NT2/D1 (cell line): ENCODE measurements around the gene TFPI.

Source experiments
- SUZ12 ChIP-seq: IDR thresholded peaks from 2 replicates; pipeline ENCODE4 v1.6.1; 2011; ENCODE audit not compliant: insufficient read length, insufficient read depth; ENCODE audit errors: extremely low read depth
- YY1 ChIP-seq: IDR thresholded peaks from 2 replicates; pipeline ENCODE4 v1.6.1; 2011; ENCODE audit not compliant: insufficient read length, insufficient read depth
- ZNF274 ChIP-seq: IDR thresholded peaks from 2 replicates; pipeline ENCODE4 v1.6.1; 2011; ENCODE audit warnings: mild to moderate bottlenecking, low read depth, low read length

DNA sequence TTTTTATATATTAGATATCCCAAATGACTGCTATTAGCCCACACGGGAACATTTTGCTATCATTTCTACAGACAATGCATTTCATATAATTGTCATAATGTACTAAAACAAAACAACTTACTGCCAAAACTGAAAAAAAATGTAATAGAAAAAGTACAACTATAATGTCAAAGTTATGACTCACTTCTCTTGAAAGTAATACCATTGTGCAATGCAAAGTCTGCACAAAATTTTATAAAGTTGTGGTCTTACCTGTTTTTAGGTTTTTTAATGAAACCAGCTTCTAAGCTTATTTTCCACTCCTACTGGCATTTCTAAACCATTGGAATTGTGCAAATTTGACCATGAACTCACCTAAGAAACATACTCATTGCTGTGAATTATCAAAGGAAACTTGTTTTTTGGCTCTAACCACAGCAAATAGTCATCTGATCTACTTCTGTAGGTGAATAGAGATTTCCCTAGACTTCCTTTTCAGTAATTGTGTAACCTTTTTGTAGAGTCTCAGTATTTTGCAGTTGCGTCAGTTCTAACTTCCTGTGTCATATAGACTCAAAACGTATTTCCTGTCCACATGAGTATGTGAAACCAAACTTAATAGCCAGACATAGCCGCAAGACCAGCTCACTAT, 31.9 kb upstream of the TFPI start:
- no peak for TF ChIP-seq SUZ12
- TF ChIP-seq ZNF274 = no peak
- no peak for TF ChIP-seq YY1
